Tibial artery (tissue), 4 donors: ENCODE data around the gene LYRM4.

Experiments used
- DNase-seq, 2 donors: peaks; one replicate each; pipeline ENCODE4 v3.0.0-alpha.2; 2019
- H3K27ac ChIP-seq, 2 donors: fragments of 200-600 bp; sonication (generic) in 1 of 2; 1 replicate in 1 of 2; 2 replicates in 1 of 2; pipeline ENCODE4 v1.5.1; 2018 to 2019; ENCODE audit warnings: mild to moderate bottlenecking in 1 of 2
- H3K27me3 ChIP-seq, 2 donors: fragments of 200-600 bp; sonication (generic) in 1 of 2; one replicate each; pipeline versions ENCODE4 v1.5.1 to v1.6.0; 2016 to 2019
- H3K36me3 ChIP-seq, 3 donors: fragments of 200-600 bp; sonication (generic) in 2 of 3; one replicate each; pipeline ENCODE4 v1.5.1; 2016 to 2019; ENCODE audit warnings: mild to moderate bottlenecking in 2 of 3
- H3K4me1 ChIP-seq, 4 donors: fragments of 200-600 bp; sonication (generic) in 2 of 4; 1 replicate in 3 of 4; 2 replicates in 1 of 4; pipeline ENCODE4 v1.5.1; 2016 to 2019
- H3K4me3 ChIP-seq, 2 donors: fragments of 200-600 bp; sonication (generic) in 1 of 2; 1 replicate in 1 of 2; 2 replicates in 1 of 2; pipeline ENCODE4 v1.5.1; 2018 to 2019; ENCODE audit warnings: mild to moderate bottlenecking in 2 of 2
- H3K9me3 ChIP-seq, 3 donors: fragments of 200-600 bp; sonication (generic) in 1 of 3; one replicate each; pipeline ENCODE4 v1.5.1; 2016 to 2019
- CTCF ChIP-seq, 2 experiments: fragments of 200-600 bp in 1 of 2; fragments of 450-650 bp in 1 of 2; IDR thresholded peaks; one replicate each; pipeline ENCODE4 v1.5.1; 2017 to 2019; ENCODE audit warnings: antibody characterized with exemption in 2 of 2, mild to moderate bottlenecking in 1 of 2, moderate library complexity in 1 of 2
- intact Hi-C: fragments of 100-400 bp; cut with DNase I; formaldehyde crosslinking; loops from one replicate; pipeline ENCODE4 v1.15.0; 2023; ENCODE audit warnings: low total_unique reads

Gene LYRM4

GRCh38 chr6:5203546-5203945, 57.2 kb downstream of the LYRM4 start:
- DNase-seq, result no peak
- TF ChIP-seq CTCF (IDR thresholded peaks at IDR 0.05), result no peak
- Histone ChIP-seq H3K27ac (peak overlapping the region; percentile 15 to 72), H3K36me3 (no peaks in the 10 kb centered on the region), H3K9me3 (no peaks in the 10 kb centered on the region), H3K4me1 (peaks cover 0 to 65% (median 46%) of the 10 kb centered on the region in 4 donors), H3K27me3 (no peaks in the 10 kb centered on the region), H3K4me3 (no peak overlapping the region)
- intact Hi-C loops, result loop anchor here (10.0 kb wide), 2 partner anchors 561 to 801 kb away; partner anchors contain the start of gene NRN1

GRCh38 chr6:5202941-5203340, 57.8 kb downstream of the LYRM4 start:
- no peak for TF ChIP-seq CTCF (IDR thresholded peaks at IDR 0.05)
- H3K9me3 ChIP-seq, result no peaks in the 10 kb centered on the region
- H3K27me3 ChIP-seq, result no peaks in the 10 kb centered on the region
- H3K27ac ChIP-seq, result no peak overlapping the region
- H3K36me3 ChIP-seq, result no peaks in the 10 kb centered on the region
- DNase-seq, result no peak
- no peak overlapping the region for H3K4me3 ChIP-seq
- intact Hi-C loops, result loop anchor here (10.0 kb wide), 2 partner anchors 562 to 802 kb away; partner anchors contain the start of gene NRN1
- peaks cover 0 to 59% (median 43%) of the 10 kb centered on the region in 4 donors for H3K4me1 ChIP-seq

- Histone ChIP-seq H3K36me3 (no peaks in the 10 kb centered on the region), H3K27me3 (no peaks in the 10 kb centered on the region), H3K9me3 (no peaks in the 10 kb centered on the region), H3K27ac (no peak overlapping the region), H3K4me3 (no peak overlapping the region), H3K4me1 (peaks cover 0 to 52% (median 39%) of the 10 kb centered on the region in 4 donors)
- no peak for DNase-seq
- TF ChIP-seq CTCF (IDR thresholded peaks at IDR 0.05), result no peak
- intact Hi-C loops, result loop anchor here (10.0 kb wide), 2 partner anchors 563 to 803 kb away; partner anchors contain the start of gene NRN1
Observed at GRCh38 chr6:5202206-5202605, 58.5 kb downstream of the LYRM4 start.

- no peak for DNase-seq
- intact Hi-C loops, result loop anchor here (10.0 kb wide), 2 partner anchors 564 to 804 kb away; partner anchors contain the start of gene NRN1
Observed at GRCh38 chr6:5201271-5201670, 59.5 kb downstream of the LYRM4 start.

GRCh38 chr6:5199702-5200101, 61.0 kb downstream of the LYRM4 start:
- no peak for TF ChIP-seq CTCF (IDR thresholded peaks at IDR 0.05)
- no peaks in the 10 kb centered on the region for H3K9me3 ChIP-seq
- intact Hi-C loops, result loop anchor here (10.0 kb wide), 2 partner anchors 565 to 805 kb away; partner anchors contain the start of gene NRN1
- DNase-seq, result no peak
- no peaks in the 10 kb centered on the region for H3K27me3 ChIP-seq
- H3K27ac ChIP-seq, result no peak overlapping the region
- no peaks in the 10 kb centered on the region for H3K36me3 ChIP-seq
- H3K4me3 ChIP-seq, result no peak overlapping the region
- peaks cover 0 to 27% (median 14%) of the 10 kb centered on the region in 4 donors for H3K4me1 ChIP-seq

More at GRCh38 chr6:5201271-5201670, 59.5 kb downstream of the LYRM4 start:
- Histone ChIP-seq H3K27me3 (no peaks in the 10 kb centered on the region), H3K36me3 (no peaks in the 10 kb centered on the region), H3K4me1 (peaks cover 0 to 42% (median 30%) of the 10 kb centered on the region in 4 donors), H3K9me3 (no peaks in the 10 kb centered on the region), H3K4me3 (no peak overlapping the region), H3K27ac (no peak overlapping the region)
- no peak for TF ChIP-seq CTCF (IDR thresholded peaks at IDR 0.05)
